BJ (cell line): Measurements from ENCODE around the gene CAPS2. TPM values are rescaled to one million over a fixed set of nuclear protein-coding genes. Genes with fewer than 3 reads are reported as not detected.

Source experiments
- CTCF ChIA-PET: fragments of 350-600 bp; formaldehyde crosslinking; extraction: SDS; loops from one replicate; lab custom pipeline; 2021; ENCODE audit warnings: antibody characterized with exemption, inconsistent platforms; lab: Yijun Ruan, JAX
- POLR2A ChIA-PET: fragments of 300-600 bp; sonication (Branson Sonifier 250); formaldehyde crosslinking; extraction: SDS; loops from one replicate; lab custom pipeline; 2021; ENCODE audit warnings: antibody characterized with exemption; lab: Charles Lee
- DNase-seq: peaks from one replicate; pipeline ENCODE4 v3.0.0-alpha.2; 2011; ENCODE audit warnings: low read depth
- H3K27me3 ChIP-seq: 2 replicates; pipeline ENCODE4 v1.6.0; 2011; ENCODE audit warnings: low read length; ENCODE audit not compliant: control insufficient read depth, insufficient read depth
- H3K36me3 ChIP-seq: 2 replicates; pipeline ENCODE4 v1.5.1; 2011; ENCODE audit warnings: low read length; ENCODE audit not compliant: control insufficient read depth, insufficient read depth
- H3K4me3 ChIP-seq: 2 replicates; pipeline ENCODE4 v1.5.1; 2011; ENCODE audit warnings: low read depth, mild to moderate bottlenecking, control low read depth, low read length
- polyA minus RNA-seq: library from RNA; depleted of rRNA, polyadenylated mRNA; stranded (reverse); fragments of >200 nt; gene quantifications from 2 replicates; pipeline ENCODE4 v1.2.3, GENCODE V29; 2011; rRNA and poly(A)+ RNA removed
- polyA plus RNA-seq: library from polyadenylated mRNA; depleted of rRNA; stranded (reverse); fragments of >200 nt; gene quantifications from 2 replicates; pipeline ENCODE4 v1.2.3, GENCODE V29; 2011; rRNA removed
- TF ChIP-seq, protein P1 (sequence below): IDR thresholded peaks from 2 replicates; pipeline ENCODE4 v1.5.1; 2011; ENCODE audit warnings: low read depth, mild to moderate bottlenecking, control low read depth, inconsistent platforms, low read length, moderate library complexity; ENCODE audit not compliant: insufficient read depth

Gene CAPS2
- 0.74 and 0.86 TPM in 2 replicates for polyA plus RNA-seq
- 2.5 and 4.3 TPM in 2 replicates for polyA minus RNA-seq

GRCh38 chr12:75329918-75330826 lies at the start of gene CAPS2:
Gene CAPS2, minus strand, starts transcription at chr12:75330324. Its CDS starts 3,826 bp downstream, at chr12:75326498.
- POLR2A ChIA-PET: interaction anchor here (1.3 kb wide), 1 partner anchor 150 kb away, joined by 3 read pairs; the partner anchor contains the start of gene GLIPR1
- no peaks in the 10 kb centered on the region for H3K27me3 ChIP-seq

GRCh38 chr12:75378354-75378753 lies 48.2 kb upstream of the CAPS2 start:
- POLR2A ChIA-PET: no interaction called here
- no peaks in the 10 kb centered on the region for H3K27me3 ChIP-seq
- TF ChIP-seq, protein P1, sequence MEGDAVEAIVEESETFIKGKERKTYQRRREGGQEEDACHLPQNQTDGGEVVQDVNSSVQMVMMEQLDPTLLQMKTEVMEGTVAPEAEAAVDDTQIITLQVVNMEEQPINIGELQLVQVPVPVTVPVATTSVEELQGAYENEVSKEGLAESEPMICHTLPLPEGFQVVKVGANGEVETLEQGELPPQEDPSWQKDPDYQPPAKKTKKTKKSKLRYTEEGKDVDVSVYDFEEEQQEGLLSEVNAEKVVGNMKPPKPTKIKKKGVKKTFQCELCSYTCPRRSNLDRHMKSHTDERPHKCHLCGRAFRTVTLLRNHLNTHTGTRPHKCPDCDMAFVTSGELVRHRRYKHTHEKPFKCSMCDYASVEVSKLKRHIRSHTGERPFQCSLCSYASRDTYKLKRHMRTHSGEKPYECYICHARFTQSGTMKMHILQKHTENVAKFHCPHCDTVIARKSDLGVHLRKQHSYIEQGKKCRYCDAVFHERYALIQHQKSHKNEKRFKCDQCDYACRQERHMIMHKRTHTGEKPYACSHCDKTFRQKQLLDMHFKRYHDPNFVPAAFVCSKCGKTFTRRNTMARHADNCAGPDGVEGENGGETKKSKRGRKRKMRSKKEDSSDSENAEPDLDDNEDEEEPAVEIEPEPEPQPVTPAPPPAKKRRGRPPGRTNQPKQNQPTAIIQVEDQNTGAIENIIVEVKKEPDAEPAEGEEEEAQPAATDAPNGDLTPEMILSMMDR: no peak
- CTCF ChIA-PET: no interaction called here
- no peaks in the 10 kb centered on the region for H3K36me3 ChIP-seq
- DNase-seq: no peak
- H3K4me3 ChIP-seq: no peak overlapping the region

More at GRCh38 chr12:75329918-75330826, at the start of gene CAPS2:
- TF ChIP-seq, protein P1: no peak
- Histone ChIP-seq H3K36me3 (no peaks in the 10 kb centered on the region), H3K4me3 (peak within 1 kb of the TSS; percentile 57)
- no peak for DNase-seq
- CTCF ChIA-PET: interaction anchor here (0.9 to 1.9 kb wide), 3 partner anchors 10 to 155 kb away, joined by 3 to 5 read pairs (median 3); no protein-coding TSS in a partner anchor

GRCh38 chr12:75374971-75375370 lies 44.8 kb upstream of the CAPS2 start:
- POLR2A ChIA-PET: no interaction called here
- no peak for DNase-seq
- TF ChIP-seq, protein P1: no peak
- no peaks in the 10 kb centered on the region for H3K36me3 ChIP-seq
- CTCF ChIA-PET: interaction anchor here (1.1 kb wide), 1 partner anchor 41 kb away, joined by 3 read pairs; the partner anchor contains the start of gene GLIPR1L1
- no peaks in the 10 kb centered on the region for H3K27me3 ChIP-seq
- no peak overlapping the region for H3K4me3 ChIP-seq

- no peaks in the 10 kb centered on the region for H3K27me3 ChIP-seq
- ChIA-PET POLR2A (no interaction called here), CTCF (interaction anchor here (0.7 to 2.1 kb wide), 3 partner anchors 25 to 117 kb away, joined by 3 to 7 read pairs (median 4); partner anchors contain the start of genes GLIPR1L1 and GLIPR1L2)
- TF ChIP-seq, protein P1: no peak
- no peaks in the 10 kb centered on the region for H3K36me3 ChIP-seq
- H3K4me3 ChIP-seq: no peak overlapping the region
- no peak for DNase-seq
Observed at GRCh38 chr12:75366629-75367028, 36.5 kb upstream of the CAPS2 start.

DNA sequence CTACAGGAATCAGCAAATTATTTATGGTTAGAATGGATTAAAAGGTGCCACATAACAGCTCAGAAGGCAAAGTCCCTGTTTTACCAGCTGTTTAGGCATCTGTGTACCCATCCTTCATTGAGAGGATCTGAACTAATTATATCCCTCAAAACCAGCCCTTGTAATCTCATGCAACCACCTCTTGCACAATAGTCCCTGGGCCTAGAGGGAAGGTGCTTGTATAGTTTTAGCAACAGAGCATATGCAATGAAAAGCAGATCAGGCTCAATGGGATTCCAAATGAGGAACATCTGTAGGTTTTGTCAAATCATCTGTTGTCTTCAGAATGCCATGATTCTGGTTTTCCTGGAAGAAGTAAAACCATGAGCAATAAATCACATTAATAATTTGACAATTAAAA lies 34.8 kb upstream of the CAPS2 start:
- Histone ChIP-seq H3K27me3 (no peaks in the 10 kb centered on the region), H3K4me3 (no peak overlapping the region), H3K36me3 (no peaks in the 10 kb centered on the region)
- POLR2A ChIA-PET: no interaction called here
- CTCF ChIA-PET: interaction anchor here (0.7 kb wide), 1 partner anchor 20 kb away, joined by 3 read pairs; no protein-coding TSS in a partner anchor
- TF ChIP-seq, protein P1: no peak
- DNase-seq: peak; percentile 35
